Neural cell (in vitro differentiated cells): ENCODE results near the gene ARHGEF7. TPM values are rescaled to one million over a fixed set of nuclear protein-coding genes. Genes with fewer than 3 reads are reported as not detected.

ENCODE experiments used
- H2AFZ ChIP-seq: fragments of 200-600, 300-800 bp; sonication (generic), shearing (Covaris generic); 2 replicates; pipeline ENCODE4 v1.6.0; 2014; ENCODE audit warnings: low read depth, mild to moderate bottlenecking, antibody characterized with exemption, low read length, moderate library complexity
- H3F3A ChIP-seq: fragments of 200-600 bp; shearing (Covaris generic); 2 replicates; pipeline ENCODE4 v1.6.1; 2016; ENCODE audit warnings: mild to moderate bottlenecking, moderate library complexity, mixed read lengths, antibody characterized with exemption, low read length; ENCODE audit not compliant: insufficient read depth, poor library complexity, severe bottlenecking
- H3K27ac ChIP-seq: fragments of 200-600, 300-800 bp; sonication (generic), shearing (Covaris generic); 2 replicates; pipeline ENCODE4 v1.5.1; 2014; ENCODE audit warnings: mild to moderate bottlenecking, low read length, moderate library complexity
- H3K27me3 ChIP-seq: fragments of 300-800, 200-600 bp; sonication (generic), shearing (Covaris generic); 2 replicates; pipeline ENCODE4 v1.6.0; 2014; ENCODE audit warnings: mild to moderate bottlenecking, low read depth, low read length, moderate library complexity; ENCODE audit not compliant: insufficient read depth
- H3K36me3 ChIP-seq: fragments of 300-800, 200-600 bp; sonication (generic), shearing (Covaris generic); 2 replicates; pipeline ENCODE4 v1.5.1; 2014; ENCODE audit warnings: mild to moderate bottlenecking, antibody characterized with exemption, low read length, moderate library complexity; ENCODE audit not compliant: insufficient read depth
- H3K4me2 ChIP-seq: fragments of 300-800, 200-600 bp; sonication (generic), shearing (Covaris generic); 2 replicates; pipeline ENCODE4 v1.6.0; 2014; ENCODE audit warnings: mild to moderate bottlenecking, low read length
- H3K4me3 ChIP-seq: fragments of 300-800, 200-600 bp; sonication (generic), shearing (Covaris generic); 2 replicates; pipeline ENCODE4 v1.5.1; 2014; ENCODE audit warnings: mild to moderate bottlenecking, low read length, moderate library complexity
- H3K79me2 ChIP-seq: fragments of 200-600 bp; shearing (Covaris generic); replicated peaks from 2 replicates; pipeline ENCODE4 v1.6.0; 2014; ENCODE audit warnings: mild to moderate bottlenecking, low read length, moderate library complexity; ENCODE audit not compliant: insufficient read depth
- H3K9ac ChIP-seq: fragments of 300-800, 200-600 bp; sonication (generic), shearing (Covaris generic); 2 replicates; pipeline ENCODE4 v1.6.1; 2016; ENCODE audit warnings: mild to moderate bottlenecking, low read length, mixed read lengths
- H3K9me2 ChIP-seq: fragments of 200-600 bp; shearing (Covaris generic); 2 replicates; pipeline ENCODE4 v1.6.1; 2016; ENCODE audit warnings: mild to moderate bottlenecking, low read length, mixed read lengths; ENCODE audit not compliant: insufficient read depth
- H3K9me3 ChIP-seq: fragments of 200-600, 300-800 bp; sonication (generic), shearing (Covaris generic); 2 replicates; pipeline ENCODE4 v1.6.1; 2016; ENCODE audit warnings: mild to moderate bottlenecking, mixed run types, low read length, moderate library complexity, mixed read lengths
- H4K20me1 ChIP-seq: fragments of 200-600 bp; shearing (Covaris generic); 2 replicates; pipeline ENCODE4 v1.6.1; 2016; ENCODE audit warnings: mild to moderate bottlenecking, mixed run types; ENCODE audit not compliant: insufficient read depth
- CTCF ChIP-seq: fragments of 450-650 bp; IDR thresholded peaks from 2 replicates; pipeline ENCODE4 v1.5.1; 2014; ENCODE audit warnings: antibody characterized with exemption, mild to moderate bottlenecking, moderate library complexity; ENCODE audit not compliant: poor library complexity, severe bottlenecking
- EP300 ChIP-seq: fragments of 450-650 bp; conservative IDR thresholded peaks from 2 replicates; pipeline ENCODE4 v1.6.1; 2014; ENCODE audit warnings: antibody characterized with exemption, mild to moderate bottlenecking, moderate library complexity; ENCODE audit not compliant: poor library complexity, severe bottlenecking
- EZH2 ChIP-seq: fragments of 200-600, 300-800 bp; shearing (Covaris generic), sonication (generic); IDR thresholded peaks from 2 replicates; pipeline ENCODE4 v1.6.1; 2014; ENCODE audit warnings: antibody characterized with exemption, low read length, borderline replicate concordance, mild to moderate bottlenecking; ENCODE audit not compliant: insufficient read depth, poor library complexity, severe bottlenecking
- MXI1 ChIP-seq: fragments of 450-650 bp; conservative IDR thresholded peaks from 2 replicates; pipeline ENCODE4 v1.6.1; 2014; ENCODE audit warnings: antibody characterized with exemption, mild to moderate bottlenecking; ENCODE audit not compliant: poor library complexity, severe bottlenecking
- POLR2AphosphoS5 ChIP-seq: IDR thresholded peaks from 2 replicates; pipeline ENCODE4 v1.6.1; 2012
- RAD21 ChIP-seq: fragments of 450-650 bp; conservative IDR thresholded peaks from 2 replicates; pipeline ENCODE4 v1.6.1; 2014; ENCODE audit warnings: antibody characterized with exemption, mild to moderate bottlenecking, moderate library complexity
- REST ChIP-seq: IDR thresholded peaks from 2 replicates; pipeline ENCODE4 v1.6.1; 2012; ENCODE audit warnings: borderline replicate concordance
- SMC3 ChIP-seq: fragments of 450-650 bp; conservative IDR thresholded peaks from 2 replicates; pipeline ENCODE4 v1.6.1; 2014; ENCODE audit warnings: antibody characterized with exemption, mild to moderate bottlenecking, moderate library complexity; ENCODE audit not compliant: poor library complexity
- TAF1 ChIP-seq: IDR thresholded peaks from 2 replicates; pipeline ENCODE4 v1.6.1; 2012; ENCODE audit warnings: low read depth
- polyA plus RNA-seq: library from polyadenylated mRNA; depleted of rRNA; stranded (reverse); fragments of >200 nt; gene quantifications from 2 replicates; pipeline ENCODE4 v1.2.3, GENCODE V29; 2014

The ARHGEF7 gene
- polyA plus RNA-seq, 1 donor from 2014 or later, result 155 TPM

- no peak overlapping the region for H3K4me3 ChIP-seq
- H3K36me3 ChIP-seq, result peaks cover 13% of the 10 kb centered on the region
- no peak overlapping the region for H3K27ac ChIP-seq
- no peaks in the 10 kb centered on the region for H4K20me1 ChIP-seq
- H3K9me2 ChIP-seq, result no peaks in the 10 kb centered on the region
- H3K27me3 ChIP-seq, result no peaks in the 10 kb centered on the region
- H3K9me3 ChIP-seq, result no peaks in the 10 kb centered on the region
- H3K9ac ChIP-seq, result no peak overlapping the region
- no peaks in the 10 kb centered on the region for H3F3A ChIP-seq
- H3K4me2 ChIP-seq, result no peak overlapping the region
- H2AFZ ChIP-seq, result no peak overlapping the region
- TF ChIP-seq CTCF (no peak), TAF1 (no peak), EZH2 (no peak), SMC3 (no peak), RAD21 (no peak), MXI1 (no peak), REST (no peak), EP300 (no peak), POLR2AphosphoS5 (no peak)
- peaks cover 26% of the 10 kb centered on the region for H3K79me2 ChIP-seq
Observed at GRCh38 chr13:111232191-111232590, 117.1 kb downstream of the ARHGEF7 start.

GRCh38 chr13:111233080-111233479, 118.0 kb downstream of the ARHGEF7 start:
- no peaks in the 10 kb centered on the region for H3K9me3 ChIP-seq
- peaks cover 13% of the 10 kb centered on the region for H3K36me3 ChIP-seq
- H3K27me3 ChIP-seq, result no peaks in the 10 kb centered on the region
- H3K4me3 ChIP-seq, result no peak overlapping the region
- H3K4me2 ChIP-seq, result no peak overlapping the region
- no peak for TF ChIP-seq REST
- no peak for TF ChIP-seq TAF1
- TF ChIP-seq EZH2, result no peak
- TF ChIP-seq EP300, result no peak
- TF ChIP-seq CTCF, result no peak
- no peak for TF ChIP-seq SMC3
- no peak for TF ChIP-seq RAD21
- no peak for TF ChIP-seq MXI1
- no peak for TF ChIP-seq POLR2AphosphoS5
- no peaks in the 10 kb centered on the region for H4K20me1 ChIP-seq
- H3K9me2 ChIP-seq, result no peaks in the 10 kb centered on the region
- H3K79me2 ChIP-seq, result peaks cover 22% of the 10 kb centered on the region
- H3F3A ChIP-seq, result no peaks in the 10 kb centered on the region
- no peak overlapping the region for H3K9ac ChIP-seq
- no peak overlapping the region for H3K27ac ChIP-seq
- no peak overlapping the region for H2AFZ ChIP-seq
